ENCODE results near the gene NIN. TPM values are rescaled to one million over a fixed set of nuclear protein-coding genes. Genes with fewer than 3 reads are reported as not detected.

NIN gene, protein sequence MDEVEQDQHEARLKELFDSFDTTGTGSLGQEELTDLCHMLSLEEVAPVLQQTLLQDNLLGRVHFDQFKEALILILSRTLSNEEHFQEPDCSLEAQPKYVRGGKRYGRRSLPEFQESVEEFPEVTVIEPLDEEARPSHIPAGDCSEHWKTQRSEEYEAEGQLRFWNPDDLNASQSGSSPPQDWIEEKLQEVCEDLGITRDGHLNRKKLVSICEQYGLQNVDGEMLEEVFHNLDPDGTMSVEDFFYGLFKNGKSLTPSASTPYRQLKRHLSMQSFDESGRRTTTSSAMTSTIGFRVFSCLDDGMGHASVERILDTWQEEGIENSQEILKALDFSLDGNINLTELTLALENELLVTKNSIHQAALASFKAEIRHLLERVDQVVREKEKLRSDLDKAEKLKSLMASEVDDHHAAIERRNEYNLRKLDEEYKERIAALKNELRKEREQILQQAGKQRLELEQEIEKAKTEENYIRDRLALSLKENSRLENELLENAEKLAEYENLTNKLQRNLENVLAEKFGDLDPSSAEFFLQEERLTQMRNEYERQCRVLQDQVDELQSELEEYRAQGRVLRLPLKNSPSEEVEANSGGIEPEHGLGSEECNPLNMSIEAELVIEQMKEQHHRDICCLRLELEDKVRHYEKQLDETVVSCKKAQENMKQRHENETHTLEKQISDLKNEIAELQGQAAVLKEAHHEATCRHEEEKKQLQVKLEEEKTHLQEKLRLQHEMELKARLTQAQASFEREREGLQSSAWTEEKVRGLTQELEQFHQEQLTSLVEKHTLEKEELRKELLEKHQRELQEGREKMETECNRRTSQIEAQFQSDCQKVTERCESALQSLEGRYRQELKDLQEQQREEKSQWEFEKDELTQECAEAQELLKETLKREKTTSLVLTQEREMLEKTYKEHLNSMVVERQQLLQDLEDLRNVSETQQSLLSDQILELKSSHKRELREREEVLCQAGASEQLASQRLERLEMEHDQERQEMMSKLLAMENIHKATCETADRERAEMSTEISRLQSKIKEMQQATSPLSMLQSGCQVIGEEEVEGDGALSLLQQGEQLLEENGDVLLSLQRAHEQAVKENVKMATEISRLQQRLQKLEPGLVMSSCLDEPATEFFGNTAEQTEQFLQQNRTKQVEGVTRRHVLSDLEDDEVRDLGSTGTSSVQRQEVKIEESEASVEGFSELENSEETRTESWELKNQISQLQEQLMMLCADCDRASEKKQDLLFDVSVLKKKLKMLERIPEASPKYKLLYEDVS (N-terminal part only)
- total RNA-seq = 27.4 TPM
- long read RNA-seq, full-length matches to known transcripts = 4 of 28 reads
- long read RNA-seq, partial matches to known transcripts = 10 of 28 reads
- long read RNA-seq, other reads (novel, unspliced or antisense) = 14 of 28 reads

DNA sequence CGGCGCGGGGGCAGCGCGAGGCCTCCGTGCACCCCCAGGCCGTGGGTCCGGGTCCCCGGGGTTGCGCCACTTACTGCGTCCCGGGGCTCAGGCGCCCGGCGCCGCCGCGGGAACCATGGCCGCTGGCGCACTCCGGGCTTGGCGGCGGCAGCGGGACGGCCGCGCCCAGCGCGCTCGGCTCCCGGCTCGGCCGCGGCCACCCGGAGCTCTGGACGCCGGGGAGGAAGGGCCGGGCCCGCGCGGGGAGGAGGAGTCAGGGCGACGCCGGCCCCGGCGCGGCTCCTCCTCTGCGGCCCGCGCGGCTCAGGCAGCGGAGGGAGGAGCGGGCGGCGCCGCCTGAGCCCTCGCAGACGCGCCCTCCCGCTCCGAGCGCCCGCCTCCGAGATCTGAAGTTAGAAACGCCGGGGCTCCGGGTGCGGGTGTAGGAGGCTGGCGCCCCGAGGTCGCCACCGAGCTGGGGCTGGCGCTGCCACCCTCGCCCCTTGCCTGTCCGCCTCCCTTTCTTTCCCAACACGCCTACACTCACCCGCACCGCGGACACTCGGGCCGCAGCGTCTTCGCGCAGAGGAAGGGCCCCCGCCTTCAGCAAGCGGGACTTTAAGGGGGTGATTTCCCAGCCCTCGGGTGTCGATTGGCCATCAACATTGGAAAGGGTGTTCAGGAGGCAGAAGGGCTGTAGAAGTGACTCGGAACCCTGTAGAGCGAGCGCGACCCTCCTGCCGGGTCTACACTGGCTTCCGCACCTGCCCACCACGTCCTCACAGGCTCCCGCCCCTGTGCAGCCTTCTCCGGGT, at the start of gene NIN:
TSS of gene NIN (minus strand) at position 231 of the 794 bp plus-strand sequence. CDS start 9,106 bp downstream, outside the sequence.
- TF ChIP-seq CTCF (IDR thresholded peaks at IDR 0.05; ENCODE audit: borderline replicate concordance) = no peak
- Histone ChIP-seq H3K27ac (replicated peaks) (peak within 1 kb of the TSS; percentile 98), H3K4me1 (peaks cover 42% of the 10 kb centered on the region), H3K9me3 (replicated peaks) (no peaks in the 10 kb centered on the region), H3K4me3 (peak within 1 kb of the TSS; percentile 94), H3K27me3 (ENCODE audit: low read depth) (peaks cover 4% of the 10 kb centered on the region), H3K36me3 (no peaks in the 10 kb centered on the region)
- peak; percentile 84 for DNase-seq
- intact Hi-C loops (cut with micrococcal nuclease) = no loop called here

GRCh38 chr14:50875359-50876070, 44.6 kb upstream of the NIN start:
- no peak for DNase-seq
- intact Hi-C loops (cut with micrococcal nuclease) = no loop called here

DNA sequence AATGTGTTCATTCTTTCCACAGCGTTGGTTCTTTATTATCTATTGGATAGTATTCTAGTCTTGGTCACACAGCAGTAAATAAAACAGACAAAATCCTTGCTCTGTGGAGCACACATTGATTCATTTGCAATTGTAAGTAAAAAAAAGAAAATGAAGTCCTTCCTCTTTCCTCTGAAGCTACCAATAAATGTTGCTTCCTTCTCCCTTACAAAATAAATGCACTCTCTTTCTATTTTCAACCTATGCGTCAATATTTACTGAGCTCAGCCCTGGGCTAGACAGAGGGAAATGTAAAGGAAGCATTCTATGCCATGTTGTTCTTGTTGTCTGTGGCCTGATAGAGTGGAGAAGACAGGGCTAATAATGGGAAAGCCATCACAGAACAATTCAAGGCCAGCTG, 43.8 kb upstream of the NIN start:
- Histone ChIP-seq H3K4me1 (peaks cover 7% of the 10 kb centered on the region), H3K9me3 (replicated peaks) (no peaks in the 10 kb centered on the region), H3K27me3 (ENCODE audit: low read depth) (peaks cover 76% of the 10 kb centered on the region), H3K27ac (replicated peaks) (no peak overlapping the region), H3K4me3 (no peak overlapping the region), H3K36me3 (no peaks in the 10 kb centered on the region)
- intact Hi-C loops (cut with micrococcal nuclease) = no loop called here
- TF ChIP-seq CTCF (IDR thresholded peaks at IDR 0.05; ENCODE audit: borderline replicate concordance) = no peak
- no peak for DNase-seq

More at GRCh38 chr14:50875359-50876070, 44.6 kb upstream of the NIN start:
- no peaks in the 10 kb centered on the region for H3K36me3 ChIP-seq
- H3K4me3 ChIP-seq = no peak overlapping the region
- H3K9me3 ChIP-seq (replicated peaks) = no peaks in the 10 kb centered on the region
- H3K27ac ChIP-seq (replicated peaks) = no peak overlapping the region
- H3K27me3 ChIP-seq (ENCODE audit: low read depth) = peaks cover 68% of the 10 kb centered on the region
- H3K4me1 ChIP-seq = peaks cover 7% of the 10 kb centered on the region
- no peak for TF ChIP-seq CTCF (IDR thresholded peaks at IDR 0.05; ENCODE audit: borderline replicate concordance)

- no peaks in the 10 kb centered on the region for H3K36me3 ChIP-seq
- H3K9me3 ChIP-seq (replicated peaks) = no peaks in the 10 kb centered on the region
- no peak for DNase-seq
- peaks cover 7% of the 10 kb centered on the region for H3K4me1 ChIP-seq
- peaks cover 75% of the 10 kb centered on the region for H3K27me3 ChIP-seq (ENCODE audit: low read depth)
- peak within 1 kb of the TSS; percentile 54 for H3K4me3 ChIP-seq
- intact Hi-C loops (cut with micrococcal nuclease) = no loop called here
- TF ChIP-seq CTCF (IDR thresholded peaks at IDR 0.05; ENCODE audit: borderline replicate concordance) = no peak
- H3K27ac ChIP-seq (replicated peaks) = no peak within 1 kb of the TSS
Observed at GRCh38 chr14:50871914-50872732, 41.2 kb upstream of the NIN start, which contains the start of gene ABHD12B. TSS of gene ABHD12B (plus strand) at chr14:50872053. CDS start at chr14:50872175, 122 bp downstream.

Data from left ventricle myocardium inferior (tissue), 1 donor.